Activated B cell treated with CpG ODN at 0.5 μM for 24 hours (primary cell): ENCODE data around the gene LMX1A. TPM values are rescaled to one million over a fixed set of nuclear protein-coding genes. Genes with fewer than 3 reads are reported as not detected.

Experiments
- ATAC-seq: fragments of 200-7000 bp; cut with Tn5 transposase; one replicate; pipeline ENCODE4 v1.10.0; 2021; ENCODE audit warnings: low read depth, mild to moderate bottlenecking, moderate library complexity
- CTCF ChIA-PET: fragments of 350-600 bp; sonication (Branson Sonifier 250); formaldehyde crosslinking; loops from one replicate; lab custom pipeline; 2021; ENCODE audit warnings: antibody characterized with exemption; lab: Charles Lee
- POLR2A ChIA-PET: fragments of 350-600 bp; sonication (Branson Sonifier 250); formaldehyde crosslinking; loops from one replicate; lab custom pipeline; 2021; ENCODE audit warnings: antibody characterized with exemption; lab: Charles Lee
- DNase-seq: peaks from one replicate; pipeline ENCODE4 v3.0.0; 2022
- H3K27ac Mint-ChIP-seq: one replicate; pipeline ENCODE4 v1.8.0; 2020; ENCODE audit warnings: mixed read lengths
- H3K27me3 Mint-ChIP-seq: one replicate; pipeline ENCODE4 v1.8.0; 2021; ENCODE audit warnings: mixed read lengths
- H3K36me3 Mint-ChIP-seq: one replicate; pipeline ENCODE4 v1.8.0; 2021; ENCODE audit warnings: low read depth, mixed read lengths
- H3K4me1 Mint-ChIP-seq: one replicate; pipeline ENCODE4 v1.8.0; 2021; ENCODE audit warnings: mixed read lengths
- H3K4me3 Mint-ChIP-seq: one replicate; pipeline ENCODE4 v1.8.0; 2020; ENCODE audit warnings: mild to moderate bottlenecking, mixed read lengths
- H3K9me3 Mint-ChIP-seq: one replicate; pipeline ENCODE4 v1.8.0; 2020; ENCODE audit warnings: mixed read lengths
- CTCF ChIP-seq: fragments of 200-600 bp; IDR thresholded peaks from one replicate; pipeline ENCODE4 v1.8.0; 2022; ENCODE audit warnings: antibody characterized with exemption, mild to moderate bottlenecking
- intact Hi-C: fragments of 100-400 bp; cut with micrococcal nuclease; formaldehyde crosslinking; loops from one replicate; pipeline ENCODE4 v1.15.1; 2024
- total RNA-seq: library from RNA; stranded (reverse); gene quantifications from 2 replicates; pipeline ENCODE4 v1.2.3, GENCODE V29; 2022

LMX1A gene
- total RNA-seq, 1 donor from 2014 or later: not detected

GRCh38 chr1:165395478-165395877 lies 39.0 kb upstream of the LMX1A start:
- CTCF ChIA-PET: interaction anchor here (1.0 to 7.1 kb wide), 2 partner anchors 10 to 198 kb away, joined by 4 to 96 read pairs; no protein-coding TSS in a partner anchor
- peaks cover 2% of the 10 kb centered on the region for H3K36me3 Mint-ChIP-seq
- H3K27ac Mint-ChIP-seq: no peak overlapping the region
- intact Hi-C loops: no loop called here
- POLR2A ChIA-PET: no interaction called here
- no peaks in the 10 kb centered on the region for H3K9me3 Mint-ChIP-seq
- DNase-seq: no peak
- H3K27me3 Mint-ChIP-seq: peaks cover 53% of the 10 kb centered on the region
- peaks cover 15% of the 10 kb centered on the region for H3K4me1 Mint-ChIP-seq
- H3K4me3 Mint-ChIP-seq: no peak overlapping the region
- no peak for TF ChIP-seq CTCF
- no peak for ATAC-seq

GRCh38 chr1:165392634-165393571 lies 36.4 kb upstream of the LMX1A start:
- DNase-seq (peak; percentile 88), ATAC-seq (peak; percentile 99)
- peak overlapping the region; percentile 42 for H3K4me3 Mint-ChIP-seq
- intact Hi-C loops: loop anchor here (1.0 to 2.0 kb wide), 10 partner anchors 26 to 1086 kb away; partner anchors contain the start of genes ALDH9A1, MGST3, TMCO1 and UCK2
- peaks cover 15% of the 10 kb centered on the region for H3K4me1 Mint-ChIP-seq
- H3K27ac Mint-ChIP-seq: peak overlapping the region; percentile 77
- ChIA-PET POLR2A (interaction anchor here (0.7 to 1.4 kb wide), 3 partner anchors 200 to 376 kb away, joined by 3 to 5 read pairs (median 3); partner anchors contain the start of genes ALDH9A1 and TMCO1), CTCF (interaction anchor here (0.6 to 7.1 kb wide), 18 partner anchors 8 to 1088 kb away, joined by 3 to 96 read pairs (median 4); partner anchors contain the start of gene MGST3)
- peaks cover 58% of the 10 kb centered on the region for H3K27me3 Mint-ChIP-seq
- H3K9me3 Mint-ChIP-seq: no peaks in the 10 kb centered on the region
- H3K36me3 Mint-ChIP-seq: peaks cover 2% of the 10 kb centered on the region
- peak; percentile 57 for TF ChIP-seq CTCF

- Mint-ChIP-seq H3K36me3 (peaks cover 2% of the 10 kb centered on the region), H3K9me3 (no peaks in the 10 kb centered on the region), H3K4me3 (no peak overlapping the region), H3K27ac (no peak overlapping the region), H3K4me1 (peaks cover 15% of the 10 kb centered on the region), H3K27me3 (peaks cover 66% of the 10 kb centered on the region)
- ATAC-seq (no peak), DNase-seq (no peak)
- ChIA-PET CTCF (interaction anchor here (1.1 kb wide), 1 partner anchor 22 kb away, joined by 5 read pairs; no protein-coding TSS in a partner anchor), POLR2A (no interaction called here)
- no peak for TF ChIP-seq CTCF
- intact Hi-C loops: no loop called here
Observed at GRCh38 chr1:165389609-165390008, 33.1 kb upstream of the LMX1A start.

GRCh38 chr1:165387961-165388360 lies 31.4 kb upstream of the LMX1A start:
- Mint-ChIP-seq H3K4me3 (no peak overlapping the region), H3K4me1 (peaks cover 6% of the 10 kb centered on the region), H3K9me3 (no peaks in the 10 kb centered on the region), H3K27ac (no peak overlapping the region), H3K36me3 (peaks cover under 1% of the 10 kb centered on the region), H3K27me3 (peaks cover 71% of the 10 kb centered on the region)
- no peak for TF ChIP-seq CTCF
- no peak for ATAC-seq
- intact Hi-C loops: no loop called here
- DNase-seq: no peak
- ChIA-PET CTCF (interaction anchor here (1.3 to 1.7 kb wide), 2 partner anchors 19 to 20 kb away, joined by 5 to 6 read pairs; no protein-coding TSS in a partner anchor), POLR2A (no interaction called here)

GRCh38 chr1:165387505-165387904 lies 31.0 kb upstream of the LMX1A start:
- H3K27ac Mint-ChIP-seq: no peak overlapping the region
- no peaks in the 10 kb centered on the region for H3K9me3 Mint-ChIP-seq
- H3K27me3 Mint-ChIP-seq: peaks cover 72% of the 10 kb centered on the region
- peaks cover 1% of the 10 kb centered on the region for H3K4me1 Mint-ChIP-seq
- no peak for DNase-seq
- no peak for ATAC-seq
- H3K36me3 Mint-ChIP-seq: no peaks in the 10 kb centered on the region
- TF ChIP-seq CTCF: no peak
- no peak overlapping the region for H3K4me3 Mint-ChIP-seq
- CTCF ChIA-PET: interaction anchor here (1.3 to 1.7 kb wide), 2 partner anchors 18 to 20 kb away, joined by 5 to 6 read pairs; no protein-coding TSS in a partner anchor
- intact Hi-C loops: no loop called here
- POLR2A ChIA-PET: no interaction called here
